Ascending aorta (tissue), 2 donors: ENCODE results near the gene TSHR. TPM values are rescaled to one million over a fixed set of nuclear protein-coding genes. Genes with fewer than 3 reads are reported as not detected.
"Not testable (repeated sequence)": the region's sequence is repeated elsewhere in the genome, so short reads cannot be mapped to it uniquely, and the experiment has no call there.

Source experiments
- DNase-seq, 2 donors: peaks; one replicate each; pipeline ENCODE4 v3.0.0-alpha.2; 2019; ENCODE audit warnings: low spot score in 2 of 2
- H3K27ac ChIP-seq, 2 donors: fragments of 200-600 bp; sonication (generic); one replicate each; pipeline ENCODE4 v1.5.1; 2016 to 2017; ENCODE audit warnings: mild to moderate bottlenecking in 1 of 2
- H3K27me3 ChIP-seq: fragments of 200-600 bp; sonication (generic); one replicate; pipeline ENCODE4 v1.5.1; 2017
- H3K36me3 ChIP-seq, 2 donors: fragments of 200-600 bp; sonication (generic); one replicate each; pipeline ENCODE4 v1.5.1; 2016
- H3K4me1 ChIP-seq, 2 donors: fragments of 200-600 bp; sonication (generic); one replicate each; pipeline ENCODE4 v1.5.1; 2016 to 2017; ENCODE audit warnings: mild to moderate bottlenecking in 1 of 2
- H3K4me3 ChIP-seq, 2 donors: fragments of 200-600 bp; sonication (generic); one replicate each; pipeline ENCODE4 v1.5.1; 2016 to 2017; ENCODE audit warnings: mild to moderate bottlenecking in 1 of 2
- H3K9me3 ChIP-seq, 2 donors: fragments of 200-600 bp; sonication (generic); one replicate each; pipeline ENCODE4 v1.5.1; 2016
- CTCF ChIP-seq, 3 experiments: fragments of 200-600 bp in 2 of 3; fragments of 450-650 bp in 1 of 3; sonication (generic) in 2 of 3; IDR thresholded peaks; one replicate each; pipeline ENCODE4 v1.5.1; 2016 to 2019; ENCODE audit warnings: antibody characterized with exemption in 3 of 3, mild to moderate bottlenecking in 1 of 3, moderate library complexity in 1 of 3
- intact Hi-C: fragments of 100-400 bp; cut with DNase I; formaldehyde crosslinking; loops from one replicate; pipeline ENCODE4 v1.15.1; 2023
- total RNA-seq: library from RNA; depleted of rRNA; stranded (reverse); fragments of >200 nt; gene quantifications from one replicate; pipeline ENCODE4 v1.1.0, GENCODE V29; 2016

TSHR gene
- total RNA-seq, 1 donor from 2014 or later, result not detected

DNA sequence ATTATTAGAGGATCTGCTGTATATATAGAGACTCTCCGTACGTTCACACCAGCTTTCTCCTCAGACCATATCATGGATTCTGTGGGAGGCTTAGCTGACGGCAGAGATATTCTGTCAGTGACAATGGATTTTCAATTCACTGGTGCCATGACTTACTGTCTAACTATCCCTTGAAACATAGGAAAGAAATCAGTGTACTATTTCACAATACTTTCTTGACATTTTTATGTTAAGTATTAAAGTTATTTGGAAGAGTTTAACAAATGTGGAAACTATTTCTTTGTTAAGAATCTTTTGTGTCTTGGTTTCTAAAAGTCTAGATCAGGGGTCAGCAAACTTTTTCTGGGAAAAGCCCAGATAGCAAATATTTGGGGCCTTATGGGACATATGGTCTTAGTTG, 146.8 kb downstream of the TSHR start:
- Histone ChIP-seq H3K27ac (no peak overlapping the region), H3K9me3 (no peaks in the 10 kb centered on the region), H3K27me3 (no peaks in the 10 kb centered on the region), H3K4me1 (no peaks in the 10 kb centered on the region), H3K36me3 (no peaks in the 10 kb centered on the region), H3K4me3 (no peak overlapping the region)
- intact Hi-C loops, result no loop called here
- DNase-seq, result no peak
- TF ChIP-seq CTCF (IDR thresholded peaks at IDR 0.05), result no peak

GRCh38 chr14:81103443-81103842, 148.0 kb downstream of the TSHR start:
- no peak for TF ChIP-seq CTCF (IDR thresholded peaks at IDR 0.05)
- Histone ChIP-seq H3K9me3 (no peaks in the 10 kb centered on the region), H3K4me3 (no peak overlapping the region), H3K4me1 (no peaks in the 10 kb centered on the region), H3K27ac (no peak overlapping the region), H3K27me3 (no peaks in the 10 kb centered on the region), H3K36me3 (no peaks in the 10 kb centered on the region)
- intact Hi-C loops, result no loop called here
- no peak for DNase-seq

- H3K27me3 ChIP-seq, result no peaks in the 10 kb centered on the region
- H3K27ac ChIP-seq, result no peak overlapping the region
- DNase-seq, result no peak
- H3K9me3 ChIP-seq, result no peaks in the 10 kb centered on the region
- intact Hi-C loops, result no loop called here
- no peaks in the 10 kb centered on the region for H3K36me3 ChIP-seq
- no peaks in the 10 kb centered on the region for H3K4me1 ChIP-seq
- TF ChIP-seq CTCF (IDR thresholded peaks at IDR 0.05), result no peak
- no peak overlapping the region for H3K4me3 ChIP-seq
These were observed 150.0 kb downstream of the TSHR start for GRCh38 chr14:81105378-81105777.

DNA sequence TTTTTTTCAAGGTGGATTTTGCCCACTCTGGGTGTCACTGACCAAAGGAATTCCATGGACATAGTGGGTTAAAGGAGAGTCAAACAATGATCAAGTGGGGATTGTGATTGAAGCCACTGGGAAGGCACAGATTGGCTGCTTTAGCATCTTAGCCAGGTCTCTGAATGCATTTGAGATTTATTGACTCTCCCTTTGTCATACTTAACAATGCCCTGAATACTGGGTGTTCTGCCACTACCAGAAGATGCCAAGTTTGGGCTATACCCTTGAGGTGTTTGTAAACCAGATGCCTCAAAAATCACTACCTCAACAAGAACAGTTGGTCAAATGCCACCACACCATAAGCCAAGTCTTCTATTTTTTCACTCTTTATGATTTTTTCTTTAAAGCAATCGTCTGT, 150.5 kb downstream of the TSHR start:
- DNase-seq, result no peak
- no peak for TF ChIP-seq CTCF (IDR thresholded peaks at IDR 0.05)
- Histone ChIP-seq H3K4me3 (no peak overlapping the region), H3K9me3 (no peaks in the 10 kb centered on the region), H3K4me1 (no peaks in the 10 kb centered on the region), H3K36me3 (no peaks in the 10 kb centered on the region), H3K27me3 (no peaks in the 10 kb centered on the region), H3K27ac (no peak overlapping the region)
- intact Hi-C loops, result no loop called here

DNA sequence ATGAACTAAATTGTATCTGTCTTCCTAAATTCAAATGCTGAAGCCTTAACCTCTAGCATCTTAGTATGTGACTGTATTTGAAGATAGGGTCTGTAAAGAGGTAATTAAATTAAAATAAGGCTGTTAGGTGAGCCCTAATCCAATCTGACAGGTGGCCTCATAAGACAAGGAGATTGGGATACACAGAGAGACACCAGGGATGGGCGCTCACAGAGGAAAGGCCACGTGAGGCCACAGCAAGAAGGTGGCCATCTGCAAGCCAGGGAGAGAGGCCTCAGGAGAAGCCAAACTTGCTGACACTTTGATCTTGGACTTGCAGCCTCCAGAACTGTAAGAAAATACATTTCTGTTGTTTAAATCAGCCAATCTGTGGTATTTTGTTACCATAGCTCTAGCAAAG, 154.8 kb downstream of the TSHR start:
- DNase-seq, result no peak
- H3K36me3 ChIP-seq, result no peaks in the 10 kb centered on the region
- no peak for TF ChIP-seq CTCF (IDR thresholded peaks at IDR 0.05)
- H3K27me3 ChIP-seq, result no peaks in the 10 kb centered on the region
- no peak overlapping the region for H3K4me3 ChIP-seq
- no peaks in the 10 kb centered on the region for H3K4me1 ChIP-seq
- intact Hi-C loops, result no loop called here
- H3K27ac ChIP-seq, result no peak overlapping the region
- no peaks in the 10 kb centered on the region for H3K9me3 ChIP-seq

DNA sequence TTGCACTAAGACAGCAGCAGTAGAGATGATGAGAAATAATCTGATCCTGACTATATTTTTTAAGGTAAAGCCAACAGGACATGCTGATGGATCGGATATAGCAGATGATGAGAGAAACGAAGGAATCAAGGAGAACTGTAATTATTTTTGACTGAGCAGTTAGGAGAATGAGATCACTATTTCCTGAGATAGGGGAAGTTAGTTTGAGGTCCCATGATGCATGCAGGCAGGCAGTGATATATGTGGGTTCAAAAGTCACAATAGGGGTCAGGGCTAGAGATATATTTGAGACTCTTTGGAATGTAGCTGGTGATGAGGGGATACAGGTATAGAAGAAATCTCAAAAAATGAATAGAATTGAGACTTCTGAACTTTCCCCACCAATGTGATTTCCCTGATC, 157.8 kb downstream of the TSHR start:
- H3K4me1 ChIP-seq, result no peaks in the 10 kb centered on the region
- H3K36me3 ChIP-seq, result no peaks in the 10 kb centered on the region
- H3K27me3 ChIP-seq, result no peaks in the 10 kb centered on the region
- H3K4me3 ChIP-seq, result no peak overlapping the region
- H3K27ac ChIP-seq, result no peak overlapping the region
- no peaks in the 10 kb centered on the region for H3K9me3 ChIP-seq
- intact Hi-C loops, result no loop called here
- no peak for TF ChIP-seq CTCF (IDR thresholded peaks at IDR 0.05)
- DNase-seq, result no peak

DNA sequence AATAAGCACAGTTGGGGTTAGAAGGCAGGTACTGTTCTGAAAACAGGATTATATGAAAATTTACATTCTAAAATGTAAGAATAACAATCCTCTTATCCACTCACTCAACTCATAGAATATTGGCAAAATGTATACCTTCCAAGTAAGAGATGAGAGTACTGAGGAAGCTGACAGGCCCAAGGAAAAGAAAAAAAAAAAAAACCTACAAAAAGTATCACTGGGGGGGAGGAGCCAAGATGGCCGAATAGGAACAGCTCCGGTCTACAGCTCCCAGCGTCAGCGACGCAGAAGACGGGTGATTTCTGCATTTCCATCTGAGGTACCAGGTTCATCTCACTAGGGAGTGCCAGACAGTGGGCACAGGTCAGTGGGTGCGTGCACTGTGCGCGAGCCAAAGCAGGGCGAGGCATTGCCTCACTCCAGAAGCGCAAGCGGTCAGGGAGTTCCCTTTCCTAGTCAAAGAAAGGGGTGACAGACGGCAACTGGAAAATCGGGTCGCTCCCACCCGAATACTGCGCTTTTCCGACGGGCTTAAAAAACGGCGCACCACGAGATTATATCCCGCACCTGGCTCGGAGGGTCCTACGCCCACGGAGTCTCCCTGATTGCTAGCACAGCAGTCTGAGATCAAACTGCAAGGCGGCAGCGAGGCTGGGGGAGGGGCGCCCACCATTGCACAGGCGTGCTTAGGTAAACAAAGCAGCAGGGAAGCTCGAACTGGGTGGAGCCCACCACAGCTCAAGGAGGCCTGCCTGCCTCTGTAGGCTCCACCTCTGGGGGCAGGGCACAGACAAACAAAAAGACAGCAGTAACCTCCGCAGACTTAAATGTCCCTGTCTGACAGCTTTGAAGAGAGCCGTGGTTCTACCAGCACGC, 158.8 kb downstream of the TSHR start:
- H3K36me3 ChIP-seq, H3K4me1 ChIP-seq, DNase-seq, H3K27ac ChIP-seq, intact Hi-C loops, H3K9me3 ChIP-seq, H3K4me3 ChIP-seq, H3K27me3 ChIP-seq: not testable (repeated sequence)
